ENCODE results near the gene PSMC5. TPM values are rescaled to one million over a fixed set of nuclear protein-coding genes. Genes with fewer than 3 reads are reported as not detected.

The PSMC5 gene
- total RNA-seq, 1 donor from 2014 or later, result 83.7 TPM

GRCh38 chr17:63800783-63801182 is 26.4 kb upstream of the PSMC5 start:
- Histone ChIP-seq H3K9me3 (no peaks in the 10 kb centered on the region), H3K27me3 (no peaks in the 10 kb centered on the region), H3K36me3 (peaks cover 80 to 95% of the 10 kb centered on the region in 2 donors), H3K4me1 (no peaks in the 10 kb centered on the region), H3K4me3 (no peak overlapping the region), H3K27ac (no peak overlapping the region)
- no peak for TF ChIP-seq CTCF (IDR thresholded peaks at IDR 0.05)
- intact Hi-C loops (cut with DNase I), result no loop called here
- no peak for DNase-seq (ENCODE audit: low spot score in 2 of 2)

- intact Hi-C loops (cut with DNase I), result no loop called here
Measured at GRCh38 chr17:63804328-63804727, 22.9 kb upstream of the PSMC5 start.

GRCh38 chr17:63805591-63805990 is 21.6 kb upstream of the PSMC5 start:
- Histone ChIP-seq H3K4me1 (no peaks in the 10 kb centered on the region), H3K9me3 (no peaks in the 10 kb centered on the region), H3K27me3 (no peaks in the 10 kb centered on the region), H3K4me3 (no peak overlapping the region), H3K27ac (no peak overlapping the region), H3K36me3 (peaks cover 77 to 96% of the 10 kb centered on the region in 2 donors)
- intact Hi-C loops (cut with DNase I), result no loop called here
- no peak for DNase-seq (ENCODE audit: low spot score in 2 of 2)
- TF ChIP-seq CTCF (IDR thresholded peaks at IDR 0.05), result no peak

More at GRCh38 chr17:63804328-63804727, 22.9 kb upstream of the PSMC5 start:
- no peak overlapping the region for H3K27ac ChIP-seq
- no peaks in the 10 kb centered on the region for H3K4me1 ChIP-seq
- H3K36me3 ChIP-seq, result peaks cover 78 to 95% of the 10 kb centered on the region in 2 donors
- no peak for TF ChIP-seq CTCF (IDR thresholded peaks at IDR 0.05)
- DNase-seq (ENCODE audit: low spot score in 2 of 2), result no peak
- no peaks in the 10 kb centered on the region for H3K9me3 ChIP-seq
- H3K27me3 ChIP-seq, result no peaks in the 10 kb centered on the region
- no peak overlapping the region for H3K4me3 ChIP-seq

GRCh38 chr17:63809970-63810369 is 17.3 kb upstream of the PSMC5 start:
- intact Hi-C loops (cut with DNase I), result no loop called here
- Histone ChIP-seq H3K4me3 (no peak overlapping the region), H3K9me3 (no peaks in the 10 kb centered on the region), H3K27me3 (no peaks in the 10 kb centered on the region), H3K4me1 (no peaks in the 10 kb centered on the region), H3K36me3 (peaks cover 93 to 99% of the 10 kb centered on the region in 2 donors), H3K27ac (no peak overlapping the region)
- TF ChIP-seq CTCF (IDR thresholded peaks at IDR 0.05), result no peak
- no peak for DNase-seq (ENCODE audit: low spot score in 2 of 2)

- Histone ChIP-seq H3K9me3 (no peaks in the 10 kb centered on the region), H3K4me3 (no peak overlapping the region), H3K4me1 (no peaks in the 10 kb centered on the region), H3K27me3 (no peaks in the 10 kb centered on the region), H3K27ac (no peak overlapping the region), H3K36me3 (peaks cover 97 to 100% of the 10 kb centered on the region in 2 donors)
- DNase-seq (ENCODE audit: low spot score in 2 of 2), result no peak
- TF ChIP-seq CTCF (IDR thresholded peaks at IDR 0.05), result no peak
- intact Hi-C loops (cut with DNase I), result no loop called here
Measured at GRCh38 chr17:63816123-63816522, 11.1 kb upstream of the PSMC5 start.

GRCh38 chr17:63816669-63817068 is 10.6 kb upstream of the PSMC5 start:
- no peak for DNase-seq (ENCODE audit: low spot score in 2 of 2)
- no peak overlapping the region for H3K27ac ChIP-seq
- no peaks in the 10 kb centered on the region for H3K4me1 ChIP-seq
- intact Hi-C loops (cut with DNase I), result no loop called here
- TF ChIP-seq CTCF (IDR thresholded peaks at IDR 0.05), result no peak
- no peaks in the 10 kb centered on the region for H3K9me3 ChIP-seq
- H3K4me3 ChIP-seq, result no peak overlapping the region
- peaks cover 96 to 100% of the 10 kb centered on the region in 2 donors for H3K36me3 ChIP-seq
- no peaks in the 10 kb centered on the region for H3K27me3 ChIP-seq

All from ascending aorta (tissue), 2 donors.